Testis (tissue), 2 donors: Measurements from ENCODE around the gene SUSD3.
A peak's percentile ranks its signal among the peaks of the same experiment; 100 is the strongest.

Experiments used
- CTCF ChIP-seq, 3 experiments: fragments of 450-650 bp in 2 of 3; fragments of 200-600 bp in 1 of 3; sonication (generic) in 1 of 3; IDR thresholded peaks; one replicate each; pipeline ENCODE4 v1.5.1; 2016 to 2019; ENCODE audit warnings: antibody characterized with exemption in 3 of 3, mild to moderate bottlenecking in 2 of 3, moderate library complexity in 1 of 3
- POLR2A ChIP-seq: fragments of 450-650 bp; IDR thresholded peaks from one replicate; pipeline ENCODE4 v1.6.1; 2017; ENCODE audit warnings: antibody characterized with exemption, mild to moderate bottlenecking, moderate library complexity

- TF ChIP-seq POLR2A (peak; percentile 94), CTCF (IDR thresholded peaks at IDR 0.05) (no peak)
Measured at GRCh38 chr9:93096131-93096802, 37.8 kb downstream of the SUSD3 start, which contains the start of gene CARD19.
